ENCODE data around the gene NXNL1. TPM values are rescaled to one million over a fixed set of nuclear protein-coding genes. Genes with fewer than 3 reads are reported as not detected.
A peak's percentile ranks its signal among the peaks of the same experiment; 100 is the strongest.
"Not testable (repeated sequence)": the region's sequence is repeated elsewhere in the genome, so short reads cannot be mapped to it uniquely, and the experiment has no call there.

Gene NXNL1
- total RNA-seq, 4 donors from 2014 or later: not detected

DNA sequence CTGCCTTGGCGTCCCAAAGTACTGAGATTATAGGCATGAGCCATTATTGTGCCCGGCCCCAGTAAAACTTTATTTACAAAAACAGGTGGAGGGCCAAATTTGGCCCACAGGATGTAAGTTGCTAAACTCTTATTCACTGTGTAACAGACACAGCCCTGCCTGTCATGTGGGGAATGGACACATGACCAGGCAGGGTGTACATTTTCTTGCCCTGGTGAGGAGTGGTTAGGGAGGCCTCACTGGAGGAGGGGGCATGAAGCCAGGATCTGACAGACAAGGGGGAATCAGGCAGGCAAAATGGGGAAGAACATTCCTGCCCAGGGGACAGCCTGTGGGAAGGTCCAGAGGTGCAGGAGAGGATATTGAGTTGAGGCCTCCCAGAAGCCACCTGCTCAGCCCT is 43.3 kb upstream of the NXNL1 start:
- 86 to 100% methylated on average over 2 of the region's 2 CpGs for WGBS, 2 donors (ENCODE audit: low coverage in 1 of 2)
- Histone ChIP-seq H3K27ac (peak overlapping the region in 2 of 4 donors; percentile 46 to 66), H3K27me3 (no peaks in the 10 kb centered on the region), H3K4me1 (peaks cover 0 to 45% (median 0%) of the 10 kb centered on the region in 3 donors), H3K4me3 (no peak overlapping the region), H3K36me3 (peaks cover 0 to 50% of the 10 kb centered on the region in 2 donors), H3K9me3 (no peaks in the 10 kb centered on the region)
- ATAC-seq: no peak
- TF ChIP-seq, protein P1, sequence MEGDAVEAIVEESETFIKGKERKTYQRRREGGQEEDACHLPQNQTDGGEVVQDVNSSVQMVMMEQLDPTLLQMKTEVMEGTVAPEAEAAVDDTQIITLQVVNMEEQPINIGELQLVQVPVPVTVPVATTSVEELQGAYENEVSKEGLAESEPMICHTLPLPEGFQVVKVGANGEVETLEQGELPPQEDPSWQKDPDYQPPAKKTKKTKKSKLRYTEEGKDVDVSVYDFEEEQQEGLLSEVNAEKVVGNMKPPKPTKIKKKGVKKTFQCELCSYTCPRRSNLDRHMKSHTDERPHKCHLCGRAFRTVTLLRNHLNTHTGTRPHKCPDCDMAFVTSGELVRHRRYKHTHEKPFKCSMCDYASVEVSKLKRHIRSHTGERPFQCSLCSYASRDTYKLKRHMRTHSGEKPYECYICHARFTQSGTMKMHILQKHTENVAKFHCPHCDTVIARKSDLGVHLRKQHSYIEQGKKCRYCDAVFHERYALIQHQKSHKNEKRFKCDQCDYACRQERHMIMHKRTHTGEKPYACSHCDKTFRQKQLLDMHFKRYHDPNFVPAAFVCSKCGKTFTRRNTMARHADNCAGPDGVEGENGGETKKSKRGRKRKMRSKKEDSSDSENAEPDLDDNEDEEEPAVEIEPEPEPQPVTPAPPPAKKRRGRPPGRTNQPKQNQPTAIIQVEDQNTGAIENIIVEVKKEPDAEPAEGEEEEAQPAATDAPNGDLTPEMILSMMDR (IDR thresholded peaks at IDR 0.05): no peak
- no peak for TF ChIP-seq POLR2A (IDR thresholded peaks at IDR 0.05)
- no peak for TF ChIP-seq POLR2AphosphoS5 (IDR thresholded peaks at IDR 0.05)
- no peak for TF ChIP-seq EP300 (IDR thresholded peaks at IDR 0.05)

DNA sequence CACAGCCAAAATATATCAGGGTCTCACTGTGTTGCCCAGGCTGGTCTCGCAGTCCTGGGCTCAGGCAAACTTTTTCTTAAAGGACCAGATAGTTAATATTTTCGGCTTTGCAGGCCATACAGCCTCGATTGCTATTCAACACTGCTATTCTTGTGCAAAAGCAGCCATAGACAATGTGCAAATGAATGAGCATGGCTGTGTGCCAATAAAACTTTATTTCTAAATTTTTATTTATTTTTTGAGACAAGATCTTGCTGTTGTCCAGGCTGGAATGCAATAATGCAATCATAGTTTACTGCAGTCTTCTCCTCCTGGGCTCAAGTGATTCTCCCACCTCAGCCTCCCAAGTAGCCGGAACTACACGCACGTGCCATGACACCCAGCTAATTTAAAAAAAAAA is 42.5 kb upstream of the NXNL1 start:
- Histone ChIP-seq H3K4me3 (no peak overlapping the region), H3K4me1 (peaks cover 0 to 45% (median 0%) of the 10 kb centered on the region in 3 donors), H3K27ac (no peak overlapping the region), H3K9me3 (no peaks in the 10 kb centered on the region), H3K27me3 (no peaks in the 10 kb centered on the region), H3K36me3 (peaks cover 0 to 56% of the 10 kb centered on the region in 2 donors)
- ATAC-seq: no peak
- 86 to 87% methylated on average over 3 to 5 of the region's 6 CpGs for WGBS, 2 donors (ENCODE audit: low coverage in 1 of 2)
- TF ChIP-seq POLR2A (IDR thresholded peaks at IDR 0.05) (no peak), POLR2AphosphoS5 (IDR thresholded peaks at IDR 0.05) (no peak), EP300 (IDR thresholded peaks at IDR 0.05) (no peak)
- TF ChIP-seq, protein P1 (IDR thresholded peaks at IDR 0.05): no peak

DNA sequence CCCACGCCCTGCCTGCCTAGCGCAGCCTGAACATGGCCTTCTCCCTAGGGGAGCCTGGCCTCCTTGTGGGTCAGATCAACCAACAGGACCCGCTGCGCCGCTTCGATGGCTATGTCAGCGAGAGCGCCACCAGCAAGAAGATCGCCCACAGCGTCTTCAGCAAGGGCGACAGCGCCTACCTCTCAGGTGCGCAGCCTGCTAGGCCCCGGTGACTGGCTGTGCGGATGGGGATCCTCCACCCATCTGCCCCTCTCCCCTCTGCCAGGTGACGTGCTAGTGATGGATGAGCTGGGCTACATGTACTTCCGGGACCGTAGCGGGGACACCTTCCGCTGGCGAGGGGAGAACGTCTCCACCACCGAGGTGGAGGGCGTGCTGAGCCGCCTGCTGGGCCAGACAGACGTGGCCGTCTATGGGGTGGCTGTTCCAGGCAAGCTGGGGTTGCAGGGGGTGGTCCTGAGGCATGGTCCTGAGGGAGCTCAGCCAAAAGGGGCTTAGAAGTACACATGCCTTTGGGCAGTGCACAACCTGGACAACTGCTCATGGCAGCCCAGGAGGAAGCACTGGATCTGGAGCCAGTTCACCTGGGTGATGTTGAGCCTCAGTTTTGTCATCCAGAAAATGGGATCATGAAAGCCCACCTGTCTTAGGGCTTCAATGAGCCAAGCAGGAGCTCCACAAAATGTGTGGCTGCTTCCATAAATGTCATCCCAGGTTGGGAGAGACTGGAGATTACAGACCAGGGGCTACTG is 39.9 kb upstream of the NXNL1 start:
- Histone ChIP-seq H3K27ac (peak overlapping the region in 3 of 4 donors; percentile 21 to 36 (median 31)), H3K4me3 (no peak overlapping the region), H3K4me1 (peaks cover 0 to 59% (median 0%) of the 10 kb centered on the region in 3 donors), H3K9me3 (no peaks in the 10 kb centered on the region), H3K27me3 (no peaks in the 10 kb centered on the region), H3K36me3 (peaks cover 0 to 59% of the 10 kb centered on the region in 2 donors)
- 80% methylated on average over 1 of the region's 27 CpGs; no CpG with 5 or more reads in 1 of the 2 donors for WGBS, 2 donors (ENCODE audit: low coverage in 1 of 2)
- no peak for ATAC-seq
- TF ChIP-seq EP300 (IDR thresholded peaks at IDR 0.05): no peak
- TF ChIP-seq POLR2A (IDR thresholded peaks at IDR 0.05): no peak
- TF ChIP-seq, protein P1 (IDR thresholded peaks at IDR 0.05): no peak
- no peak for TF ChIP-seq POLR2AphosphoS5 (IDR thresholded peaks at IDR 0.05)

DNA sequence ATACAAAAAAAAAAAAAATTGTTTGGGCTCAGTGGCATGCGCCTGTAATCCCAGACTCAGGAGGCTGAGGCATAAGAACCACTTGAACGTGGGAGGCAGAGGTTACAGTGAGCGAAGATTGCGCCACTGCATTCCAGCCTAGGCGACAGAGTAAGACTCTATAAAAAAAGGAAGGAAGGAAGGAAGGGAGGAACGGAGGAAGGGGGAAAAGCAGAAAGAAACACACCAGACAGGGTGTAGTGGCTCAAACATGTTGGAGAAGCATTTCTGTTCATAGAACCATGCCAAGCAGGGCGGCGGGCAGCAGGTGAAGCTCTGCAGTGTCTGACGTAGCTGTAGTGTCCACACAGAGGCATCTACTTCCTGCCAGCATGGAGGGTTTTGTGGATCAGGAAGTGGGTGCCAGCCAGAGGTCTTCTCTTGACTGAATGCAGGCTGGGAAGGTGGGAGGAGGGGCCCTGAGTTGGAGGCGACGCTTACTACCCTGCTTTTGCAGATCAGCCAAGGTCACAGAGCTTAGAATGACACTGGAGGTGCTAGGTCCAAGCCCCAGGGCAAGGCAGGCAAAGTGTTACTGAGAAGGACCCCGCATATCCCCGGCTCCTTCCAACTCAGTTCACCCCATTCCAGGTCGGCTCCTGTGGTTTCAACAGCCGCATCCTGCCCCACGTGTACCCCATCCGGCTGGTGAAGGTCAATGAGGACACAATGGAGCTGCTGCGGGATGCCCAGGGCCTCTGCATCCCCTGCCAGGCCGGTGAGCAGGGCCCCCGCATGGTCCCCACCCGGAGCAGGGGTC is 39.1 kb upstream of the NXNL1 start:
- WGBS, 2 donors (ENCODE audit: low coverage in 1 of 2): 48 to 66% methylated on average over 9 to 14 of the region's 21 CpGs
- Histone ChIP-seq H3K27ac (peak overlapping the region in 3 of 4 donors; percentile 21 to 36 (median 31)), H3K27me3 (no peaks in the 10 kb centered on the region), H3K9me3 (no peaks in the 10 kb centered on the region), H3K4me3 (no peak overlapping the region), H3K4me1 (peaks cover 0 to 51% (median 0%) of the 10 kb centered on the region in 3 donors), H3K36me3 (peaks cover 0 to 52% of the 10 kb centered on the region in 2 donors)
- TF ChIP-seq POLR2AphosphoS5 (IDR thresholded peaks at IDR 0.05): peak; percentile 22
- TF ChIP-seq POLR2A (IDR thresholded peaks at IDR 0.05): no peak
- ATAC-seq: peak; percentile 35

DNA sequence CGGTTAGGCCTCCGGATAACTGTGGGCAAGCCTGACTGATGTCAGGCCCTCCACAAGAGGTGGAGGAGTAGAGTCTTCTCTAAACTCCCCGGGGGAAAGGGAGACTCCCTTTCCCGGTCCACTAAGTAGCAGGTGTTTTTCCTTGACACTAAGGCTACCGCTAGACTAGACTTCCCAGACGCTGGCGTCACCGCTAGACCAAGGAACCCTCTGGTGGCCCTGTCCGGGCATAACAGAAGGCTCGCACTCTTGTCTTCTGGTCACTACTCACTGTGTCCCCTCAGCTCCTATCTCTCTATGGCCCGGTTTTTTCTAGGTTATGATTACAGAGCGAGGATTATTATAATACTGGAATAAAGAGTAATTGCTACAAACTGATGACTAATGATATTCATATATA is 38.3 kb upstream of the NXNL1 start:
- Histone ChIP-seq H3K4me1 (peaks cover 0 to 47% (median 0%) of the 10 kb centered on the region in 3 donors), H3K36me3 (peaks cover 0 to 43% of the 10 kb centered on the region in 2 donors)
- 56 to 70% methylated on average over 11 to 12 of the region's 12 CpGs for WGBS, 2 donors (ENCODE audit: low coverage in 1 of 2)
- not testable (repeated sequence) for H3K27ac ChIP-seq, H3K4me3 ChIP-seq, H3K27me3 ChIP-seq, ATAC-seq, H3K9me3 ChIP-seq
